NCI-H1092 (cell line): ENCODE results near the gene TNIK.

Experiments used
- DNase-seq: peaks from one replicate; lab custom pipeline; 2025; lab: John Stamatoyannopoulos, UW

The TNIK gene

DNA sequence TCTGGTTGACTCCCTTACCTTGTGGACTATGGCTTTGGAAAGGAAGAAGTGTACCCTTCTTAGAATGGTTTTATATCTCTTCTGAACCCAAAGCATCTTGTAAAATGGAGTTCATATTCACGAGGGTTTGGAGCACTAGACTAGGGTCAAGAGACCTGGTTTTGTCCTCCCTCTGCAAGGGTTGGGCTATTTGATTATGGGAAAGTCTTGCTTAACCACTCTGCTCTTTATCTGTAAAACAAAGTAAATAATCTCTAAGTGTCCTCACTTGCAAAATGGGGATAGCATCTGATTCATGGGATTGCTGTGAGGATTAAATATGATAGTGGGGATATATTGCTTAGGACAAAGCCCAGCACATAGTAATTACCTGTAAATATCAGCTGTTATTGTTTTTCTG, 415.8 kb downstream of the TNIK start:
- no peak for DNase-seq

DNA sequence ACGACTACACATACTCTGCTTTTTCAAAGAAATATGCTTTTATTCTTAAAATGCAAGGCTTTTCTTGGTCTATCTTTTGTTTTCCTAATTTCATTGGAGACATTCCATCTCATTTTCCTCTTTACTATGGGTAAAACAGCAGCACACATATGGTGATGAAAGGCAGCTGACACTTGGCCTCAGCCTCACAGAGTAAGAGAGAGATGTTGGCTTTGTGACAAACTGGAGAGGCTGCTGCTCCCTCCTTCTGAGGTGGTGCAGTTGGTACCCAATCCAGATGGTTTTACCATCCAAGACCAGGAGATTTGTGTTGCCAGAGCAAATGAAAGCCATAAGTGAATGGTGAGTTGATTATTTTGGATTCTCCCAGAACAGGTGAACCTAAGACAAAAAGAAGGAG, 420.5 kb downstream of the TNIK start:
- DNase-seq = no peak

DNA sequence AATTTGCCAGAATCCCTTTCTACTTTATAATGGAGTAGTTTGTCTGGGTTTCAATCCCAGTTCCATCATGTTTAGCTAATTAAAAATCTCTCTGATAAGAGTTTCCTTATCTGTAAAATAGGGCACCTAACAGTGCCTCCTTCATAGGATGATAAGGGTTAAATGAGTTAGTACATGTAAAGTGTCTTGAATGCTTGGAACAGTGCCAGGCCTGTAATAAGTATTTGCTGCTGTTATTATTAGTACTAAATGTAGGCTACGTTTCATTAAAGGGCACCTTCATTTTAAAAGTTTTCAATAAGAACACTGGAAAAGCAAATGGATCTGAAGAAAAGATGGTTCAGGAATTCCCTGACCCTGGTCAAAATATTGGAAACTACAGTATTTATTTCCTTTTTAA, 421.9 kb downstream of the TNIK start:
- DNase-seq = no peak

DNA sequence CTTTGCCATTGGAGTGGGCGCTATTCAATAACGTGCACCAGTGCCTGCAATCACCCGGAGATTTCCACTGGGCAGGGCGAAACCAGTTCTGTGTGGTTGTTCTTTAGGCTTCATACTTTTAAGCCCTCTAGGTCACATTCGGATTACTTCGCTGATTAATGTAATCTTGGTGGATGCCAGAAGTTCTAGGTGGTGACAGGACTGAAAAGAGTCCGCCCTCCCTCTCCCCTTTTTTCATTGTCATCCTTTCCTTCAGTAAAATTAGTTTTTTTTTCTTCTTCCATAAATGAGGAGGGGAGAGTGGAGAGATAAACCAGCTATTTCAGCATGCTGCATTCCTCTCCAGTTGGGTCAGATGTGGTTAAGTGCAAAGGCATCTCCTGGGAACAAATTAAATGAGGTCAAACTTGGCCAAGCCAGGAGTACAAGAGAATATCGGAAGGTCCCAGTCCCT, 431.4 kb downstream of the TNIK start:
- no peak for DNase-seq

DNA sequence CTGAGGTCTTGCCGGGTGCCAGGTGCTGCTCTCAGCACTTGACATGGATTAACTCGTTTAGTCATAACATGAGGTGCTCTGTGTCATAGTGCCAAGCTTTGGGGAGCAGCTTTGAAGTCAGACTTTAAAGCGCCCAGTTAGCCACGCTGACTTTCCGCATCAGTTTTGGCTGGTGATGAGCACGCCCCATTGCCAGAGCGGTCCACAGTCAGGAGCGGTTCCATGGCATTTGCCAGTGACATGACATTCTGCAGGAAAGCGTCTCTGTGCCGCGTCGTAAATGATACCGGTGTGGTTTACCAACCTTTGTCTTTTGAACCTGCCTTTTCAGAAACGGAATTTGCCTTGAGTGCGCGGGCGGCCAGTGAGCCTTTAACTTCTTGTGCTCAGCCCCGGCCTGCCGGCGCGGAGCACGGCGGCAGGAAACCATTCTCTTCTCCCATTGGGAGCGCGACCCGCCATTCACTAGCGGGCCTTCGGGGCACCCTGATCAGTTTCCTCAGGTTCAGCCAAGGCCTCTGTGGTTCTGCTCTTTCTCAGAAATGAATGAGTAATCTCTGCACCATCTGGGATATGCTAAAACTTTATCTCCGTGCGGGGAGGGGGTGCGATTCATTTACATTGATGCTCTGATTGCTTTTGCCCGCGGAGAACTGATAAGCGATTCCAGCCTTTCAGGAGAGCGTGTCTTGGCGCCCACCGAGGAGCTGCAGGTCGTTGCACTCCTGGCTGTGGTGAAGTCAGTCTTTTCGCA, 432.0 kb downstream of the TNIK start:
- DNase-seq = no peak

DNA sequence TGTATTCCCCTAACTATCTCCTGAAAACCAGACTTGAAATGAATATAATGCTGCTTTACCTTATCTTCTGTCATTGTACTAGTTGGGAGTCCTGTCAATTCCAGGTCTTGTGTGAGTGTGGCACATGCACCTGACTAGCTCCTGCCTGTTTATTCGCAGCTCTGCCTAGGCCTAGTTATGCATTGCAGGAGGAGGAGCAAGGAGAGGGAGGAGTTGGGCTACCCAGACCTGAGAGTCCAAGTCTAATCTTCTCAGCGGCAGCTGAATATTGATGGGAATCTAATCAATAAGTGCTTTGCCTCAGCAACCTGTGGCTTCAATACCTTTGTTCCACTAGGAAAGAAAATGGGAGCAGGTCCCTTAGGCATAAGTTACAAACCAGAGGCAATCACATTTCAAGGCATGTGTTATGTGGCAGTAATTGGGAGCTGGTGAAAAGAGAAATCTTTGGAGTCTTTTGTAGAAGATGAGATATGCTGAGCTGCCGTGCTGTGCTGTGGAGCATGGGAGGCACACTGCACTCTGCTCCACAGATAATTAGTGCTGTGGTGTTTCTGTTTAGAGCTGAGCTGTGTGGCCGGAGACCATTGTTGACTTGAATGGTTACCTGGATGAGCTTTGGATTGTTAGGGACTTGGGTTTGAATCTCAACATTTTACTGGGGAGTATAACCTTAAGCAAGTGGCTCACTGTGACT, 433.5 kb downstream of the TNIK start, which contains the start of gene SLC2A2:
SLC2A2 (minus strand) TSS at position 124 of the 697 bp plus-strand sequence; CDS start at position 74, 50 bp downstream.
- no peak for DNase-seq

GRCh38 chr3:171023566-171023965, 436.6 kb downstream of the TNIK start:
- no peak for DNase-seq

- DNase-seq = no peak
Observed at GRCh38 chr3:171021377-171021776, 438.8 kb downstream of the TNIK start.

DNA sequence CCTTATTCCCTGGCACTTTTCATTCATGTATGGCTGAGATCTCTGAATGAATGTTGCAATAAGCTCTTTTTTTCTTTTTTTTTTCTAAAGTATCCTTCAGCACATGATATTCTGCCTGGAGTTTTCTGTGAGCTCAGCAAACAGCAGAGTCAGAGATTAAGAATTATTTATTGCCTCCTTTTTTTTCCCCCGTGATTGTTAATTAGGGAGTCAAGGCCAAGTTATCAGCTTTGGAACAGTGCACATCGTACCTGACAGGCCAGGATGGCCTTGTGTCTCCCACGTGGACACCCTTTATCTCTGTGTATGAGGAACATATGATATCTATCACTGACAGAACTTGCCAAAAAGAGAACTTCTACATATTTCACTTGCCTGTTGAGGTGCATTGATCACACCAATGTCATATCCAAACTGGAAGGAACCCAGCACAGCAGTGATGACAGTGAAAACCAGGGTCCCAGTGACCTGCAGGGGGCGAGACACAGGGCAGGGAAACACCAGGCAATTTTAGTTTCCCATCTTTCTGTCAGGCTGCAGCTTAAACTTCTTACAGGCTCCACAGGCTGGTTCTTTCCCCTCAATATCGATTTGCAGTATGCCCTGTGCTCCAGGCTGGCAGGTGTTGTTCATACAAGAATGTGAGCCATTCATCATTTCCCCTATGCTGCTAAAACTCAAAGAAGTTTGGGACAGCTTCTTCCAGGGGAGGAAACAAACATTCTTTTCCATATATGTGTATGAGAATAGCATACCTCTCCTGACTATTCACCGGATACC, 441.9 kb downstream of the TNIK start:
- DNase-seq = no peak

GRCh38 chr3:171013822-171014748, 446.1 kb downstream of the TNIK start:
- no peak for DNase-seq

- no peak for DNase-seq
Observed at GRCh38 chr3:171011873-171012336, 448.3 kb downstream of the TNIK start.
